ENCODE results near the gene AFG3L2. TPM values are rescaled to one million over a fixed set of nuclear protein-coding genes. Genes with fewer than 3 reads are reported as not detected.
A peak's percentile ranks its signal among the peaks of the same experiment; 100 is the strongest.

AFG3L2 gene
- total and polyA plus RNA-seq, 2 of the 8 experiments (the other 6 are each of a cell fraction or from before 2014, with no cell fraction given) = 29.7 to 84.8 TPM

- Histone ChIP-seq H3K56ac (replicated peaks; ENCODE audit: insufficient read length, low read depth, low read length) (no peak overlapping the region), H4K5ac (ENCODE audit: insufficient read length, low read depth, low read length) (no peak overlapping the region), H2BK120ac (replicated peaks; ENCODE audit: low read depth, low read length) (no peak overlapping the region), H3K4ac (replicated peaks; ENCODE audit: insufficient read length, low read depth, low read length) (no peak overlapping the region), H3K36me3 (ENCODE audit: control insufficient read depth in 2 of 4, insufficient read depth in 4 of 4, low read length in 3 of 4) (peaks cover 2 to 31% (median 26%) of the 10 kb centered on the region in 4 experiments; a peak in 6 of 8 replicates), H2BK5ac (ENCODE audit: low read depth, low read length) (no peak overlapping the region), H4K91ac (replicated peaks; ENCODE audit: insufficient read length, low read length) (no peak overlapping the region), H3K9me3 (ENCODE audit: insufficient read depth in 2 of 2, low read depth in 1 of 2, low read length in 1 of 2) (no peaks in the 10 kb centered on the region), H2AFZ (ENCODE audit: low read length) (no peak overlapping the region), H2AK5ac (ENCODE audit: low read depth, low read length) (no peak overlapping the region), H3K4me2 (ENCODE audit: insufficient read depth in 1 of 2, low read depth in 2 of 2, low read length in 2 of 2) (no peak overlapping the region), H3K23ac (ENCODE audit: insufficient read length) (no peak overlapping the region), H2BK12ac (ENCODE audit: low read depth, low read length) (no peak overlapping the region), H3K14ac (ENCODE audit: insufficient read length) (no peak overlapping the region), H3K18ac (ENCODE audit: extremely low read depth, low read length) (no peak overlapping the region), H3K27me3 (replicated peaks in 1 of 4; ENCODE audit: control insufficient read depth in 3 of 4, extremely low read depth in 1 of 4, insufficient read depth in 3 of 4, low read length in 3 of 4) (no peaks in the 10 kb centered on the region), H3K4me1 (replicated peaks in 1 of 4; ENCODE audit: control insufficient read depth in 3 of 4, insufficient read depth in 4 of 4, low read length in 3 of 4) (peaks cover 0 to 4% (median 2%) of the 10 kb centered on the region in 4 experiments; a peak in 2 of 7 replicates), H3K9ac (replicated peaks in 1 of 4; ENCODE audit: extremely low read depth in 1 of 4, low read depth in 3 of 4, low read length in 3 of 4) (no peak overlapping the region), H4K8ac (ENCODE audit: extremely low read depth, insufficient read depth, low read length) (no peak overlapping the region), H2BK20ac (ENCODE audit: low read length) (no peak overlapping the region), H3K4me3 (ENCODE audit: extremely low read depth in 1 of 4, insufficient read depth in 2 of 4, low read depth in 3 of 4, low read length in 4 of 4) (no peak overlapping the region), H4K20me1 (replicated peaks in 1 of 2; ENCODE audit: control insufficient read depth in 1 of 2, insufficient read depth in 2 of 2, low read length in 2 of 2) (peaks cover 6 to 12% of the 10 kb centered on the region in 2 experiments), H2BK15ac (ENCODE audit: low read length) (no peak overlapping the region), H3K27ac (ENCODE audit: low read depth, low read length) (no peak overlapping the region), H3K23me2 (ENCODE audit: low read depth, low read length) (no peaks in the 10 kb centered on the region), H3K79me2 (ENCODE audit: control insufficient read depth in 1 of 2, insufficient read depth in 2 of 2, low read length in 2 of 2) (no peaks in the 10 kb centered on the region), H3K79me1 (ENCODE audit: low read depth, low read length) (0 out of 2 replicates have a peak, but pooled peaks cover 2% of the 10 kb centered on the region)
- ChIA-PET CTCF (ENCODE audit: partially characterized antibody) (interaction anchor here (0.6 to 6.2 kb wide), 37 partner anchors 9 to 753 kb away, joined by 3 to 96 read pairs (median 4); partner anchors contain the start of gene SPIRE1), POLR2A (ENCODE audit: partially characterized antibody) (interaction anchor here (0.6 to 2.9 kb wide), 16 partner anchors 9 to 336 kb away, joined by 3 to 13 read pairs (median 3); partner anchors contain the start of gene AFG3L2)
- FAIRE-seq (no peak), DNase-seq (ENCODE audit: low read depth in 1 of 2, low spot score in 2 of 2) (peak; percentile 70 to 97)
- WGBS, 2 experiments (ENCODE audit: extremely low coverage in 1 of 2, insufficient coverage in 1 of 2, insufficient read length in 1 of 2, insufficient replicate concordance in 2 of 2, low coverage in 1 of 2, low lambda C conversion rate in 2 of 2, missing lambda C conversion rate in 1 of 2) = 69% methylated on average over 11 of the region's 11 CpGs; no CpG with 5 or more reads in 1 of the 2 experiments
- TF ChIP-seq TEAD4 (IDR thresholded peaks at IDR 0.05; ENCODE audit: low read depth, low read length) (peak; percentile 78), EP300 (IDR thresholded peaks at IDR 0.05; ENCODE audit: borderline replicate concordance in 1 of 2, low read depth in 2 of 2, low read length in 2 of 2) (0 out of 3 replicates have a peak, but pooled peaks of 1 of the 2 experiments have one; percentile 15), MAX (IDR thresholded peaks at IDR 0.05) (0 out of 2 replicates have a peak, but pooled peaks have one; percentile 17), TCF12 (IDR thresholded peaks at IDR 0.05; ENCODE audit: low read depth, low read length) (peak; percentile 79; the same call in 1 of the 2 replicates), SIRT6 (IDR thresholded peaks at IDR 0.05; ENCODE audit: low read length) (no peak), RAD21 (IDR thresholded peaks at IDR 0.05 in 1 of 2, conservative IDR thresholded peaks at IDR 0.05 in 1 of 2; ENCODE audit: low read depth in 2 of 2, low read length in 2 of 2) (peak; percentile 80 to 89), GABPA (IDR thresholded peaks at IDR 0.05; ENCODE audit: borderline replicate concordance, insufficient read depth, low read length) (peak; percentile 59; the same call in 1 of the 2 replicates), POLR2A (IDR thresholded peaks at IDR 0.05; ENCODE audit: control extremely low read depth in 1 of 2, low read depth in 2 of 2, low read length in 2 of 2) (0 out of 3 replicates have a peak, but pooled peaks of 1 of the 2 experiments have one; percentile 17), NRF1 (IDR thresholded peaks at IDR 0.05; ENCODE audit: low read depth, low read length) (no peak), HDAC2 (IDR thresholded peaks at IDR 0.05; ENCODE audit: borderline replicate concordance in 1 of 2, low read depth in 2 of 2, low read length in 2 of 2) (peak; percentile 79 to 80; a peak in 2 of 4 replicates)
Measured at GRCh38 chr18:12327510-12328178, 49.4 kb downstream of the AFG3L2 start.

All from H1 (cell line).